HG02943 (cell line): Measurements from ENCODE around the gene FBXL5.
A peak's percentile ranks its signal among the peaks of the same experiment; 100 is the strongest.

Experiments
- ATAC-seq: cut with Tn5 transposase; IDR thresholded peaks from one replicate; pipeline ENCODE4 v1.9.1; 2021; ENCODE audit warnings: mild to moderate bottlenecking, low read depth, moderate library complexity; ENCODE audit not compliant: unreplicated experiment

Gene FBXL5

DNA sequence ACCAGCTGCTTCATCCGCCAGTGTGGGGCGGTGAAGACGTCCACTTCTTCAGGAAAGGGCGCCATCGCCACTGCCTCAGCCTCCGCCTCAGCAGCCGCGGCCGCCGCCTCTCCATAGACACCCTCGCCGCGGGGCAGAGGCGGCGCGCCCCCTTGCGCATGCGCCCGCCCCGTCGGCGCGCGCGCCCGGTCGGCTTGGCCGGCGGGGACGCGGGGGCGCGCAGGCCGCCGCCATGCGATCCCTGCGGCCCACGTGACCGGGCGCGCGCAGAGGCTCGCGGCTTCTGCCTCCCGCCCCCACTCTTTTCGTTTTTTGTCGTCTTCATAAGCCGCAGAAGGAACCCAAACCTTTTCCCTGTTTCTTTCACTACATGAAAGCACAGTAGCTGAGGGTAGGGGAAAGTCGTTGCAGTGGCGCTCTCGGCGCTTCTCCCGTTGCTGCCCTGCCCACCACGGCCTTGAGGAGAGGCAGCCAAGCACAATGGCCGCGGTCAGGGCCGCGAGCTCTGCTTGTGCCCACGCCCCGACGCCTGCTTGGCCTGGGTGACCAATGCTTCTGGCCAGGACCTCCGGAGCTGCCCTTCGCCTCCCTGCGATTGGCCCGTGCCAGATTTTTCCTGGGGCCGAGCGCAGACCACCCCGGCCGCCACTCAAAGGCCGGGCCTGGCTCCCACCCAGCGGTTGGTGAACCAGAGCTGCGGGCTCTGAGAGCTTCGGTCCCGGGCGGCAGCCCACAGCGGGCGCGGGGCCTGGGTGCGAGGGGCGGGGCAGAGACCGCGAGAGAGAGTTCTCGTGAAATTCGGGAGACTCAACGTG, at the start of gene FBXL5:
Gene FBXL5, minus strand, starts transcription at position 135 of the 815 bp plus-strand sequence. Its CDS starts 70 bp downstream, at position 65.
- peak; percentile 57 for ATAC-seq

- ATAC-seq = no peak
These were observed 49.0 kb upstream of the FBXL5 start for GRCh38 chr4:15704129-15704528.

DNA sequence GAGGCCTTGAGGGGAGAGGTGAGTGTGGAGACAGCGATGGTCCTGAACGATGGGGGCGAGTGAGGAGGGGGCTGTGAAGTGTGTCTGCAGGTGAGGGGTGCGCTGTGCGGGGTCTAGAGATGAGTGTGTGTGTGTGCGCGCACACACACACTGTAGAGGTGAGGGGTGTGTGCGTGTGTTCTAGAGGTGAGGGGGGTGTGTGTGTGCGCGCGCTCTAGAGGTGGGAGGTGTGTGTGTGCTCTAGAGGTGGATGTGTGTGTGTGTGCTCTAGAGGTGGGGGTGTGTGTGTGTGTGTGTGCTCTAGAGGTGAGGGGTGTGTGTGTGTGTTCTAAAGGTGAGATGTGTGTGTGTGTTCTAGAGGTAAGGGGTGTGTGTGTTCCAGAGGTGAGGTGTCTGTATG, 48.3 kb upstream of the FBXL5 start:
- no peak for ATAC-seq

DNA sequence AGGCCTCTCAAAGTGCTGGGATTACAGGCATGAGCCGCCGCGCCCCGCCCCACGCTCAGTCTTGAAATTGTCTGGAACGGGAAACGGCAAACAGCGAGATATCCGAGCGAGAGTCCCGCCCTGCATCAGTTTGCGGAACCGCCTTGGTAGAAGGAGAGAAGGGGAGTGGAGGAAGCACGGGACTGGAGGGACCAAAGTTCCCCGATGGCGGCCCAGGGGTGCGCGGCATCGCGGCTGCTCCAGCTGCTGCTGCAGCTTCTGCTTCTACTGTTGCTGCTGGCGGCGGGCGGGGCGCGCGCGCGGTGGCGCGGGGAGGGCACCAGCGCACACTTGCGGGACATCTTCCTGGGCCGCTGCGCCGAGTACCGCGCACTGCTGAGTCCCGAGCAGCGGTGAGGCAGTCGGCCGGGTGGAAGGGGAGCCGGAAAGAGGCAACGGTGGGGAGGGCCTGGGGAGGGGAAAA, 47.8 kb upstream of the FBXL5 start, which contains the start of gene BST1:
Gene BST1, plus strand, starts transcription at position 125 of the 463 bp plus-strand sequence. Its CDS starts 80 bp downstream, at position 205.
- no peak for ATAC-seq

DNA sequence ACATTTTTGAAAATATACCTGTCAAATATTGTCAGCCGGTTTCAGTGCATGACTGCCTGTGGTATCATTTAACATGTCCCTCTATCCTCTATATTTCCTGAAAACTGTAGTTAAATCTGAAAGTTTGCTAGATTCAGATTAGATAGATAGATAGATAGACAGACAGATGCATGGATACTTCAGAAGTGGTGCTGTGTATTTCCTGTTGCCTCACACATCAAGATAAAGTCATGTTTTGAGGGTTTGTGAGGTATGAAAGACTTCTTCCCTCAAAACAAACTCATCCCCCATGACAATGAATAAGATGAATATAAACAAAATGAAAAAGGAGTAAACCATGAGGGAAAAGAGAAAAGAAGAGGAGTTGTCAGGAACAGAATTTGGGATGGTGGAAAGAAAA, 41.7 kb upstream of the FBXL5 start:
- no peak for ATAC-seq

- ATAC-seq = no peak
These were observed 40.6 kb upstream of the FBXL5 start for GRCh38 chr4:15695729-15696128.

DNA sequence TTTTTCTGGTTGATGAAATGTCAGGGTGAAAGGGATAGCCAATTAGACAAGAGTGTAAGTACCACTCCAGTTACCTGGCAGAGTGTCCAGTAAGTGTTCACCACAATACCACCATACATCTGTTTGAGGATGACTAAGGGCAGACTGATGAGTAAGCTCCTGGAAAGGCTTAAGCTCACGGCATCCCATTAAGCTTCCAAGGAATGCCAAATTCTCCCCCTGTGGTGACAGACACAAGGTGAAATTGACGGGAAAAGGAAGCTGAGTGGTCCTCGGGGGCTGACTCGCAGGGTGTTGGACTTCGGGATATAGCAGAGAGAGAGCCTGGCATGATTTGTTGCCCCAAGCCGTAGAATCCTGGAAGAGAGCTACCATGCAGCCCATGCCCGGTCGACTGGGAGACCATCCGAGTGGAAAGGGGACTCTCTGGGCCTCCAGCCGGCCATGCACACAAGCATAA, 40.1 kb upstream of the FBXL5 start:
- ATAC-seq = no peak

DNA sequence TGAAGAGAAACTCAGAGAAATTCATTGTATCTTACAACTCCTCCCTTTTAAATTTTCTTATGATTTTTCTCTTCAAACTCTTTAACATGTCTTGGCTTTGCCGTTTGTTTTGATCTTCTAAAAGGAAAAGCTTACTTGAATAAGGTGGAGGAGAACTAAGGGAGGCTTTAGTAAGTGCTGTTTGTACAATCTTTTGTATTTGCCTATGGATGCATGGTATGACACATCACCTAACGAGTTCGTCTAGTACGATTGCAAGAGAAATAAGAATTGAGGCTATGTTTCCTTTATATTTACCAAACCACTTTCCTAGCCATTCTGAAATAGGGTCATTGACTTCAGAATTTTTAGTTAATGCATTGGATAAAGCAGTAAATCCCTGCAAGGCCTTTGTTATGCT, 39.3 kb upstream of the FBXL5 start:
- no peak for ATAC-seq

- no peak for ATAC-seq
These were observed 37.4 kb upstream of the FBXL5 start for GRCh38 chr4:15692602-15693001.

- ATAC-seq = no peak
These were observed 36.4 kb upstream of the FBXL5 start for GRCh38 chr4:15691346-15692135.

DNA sequence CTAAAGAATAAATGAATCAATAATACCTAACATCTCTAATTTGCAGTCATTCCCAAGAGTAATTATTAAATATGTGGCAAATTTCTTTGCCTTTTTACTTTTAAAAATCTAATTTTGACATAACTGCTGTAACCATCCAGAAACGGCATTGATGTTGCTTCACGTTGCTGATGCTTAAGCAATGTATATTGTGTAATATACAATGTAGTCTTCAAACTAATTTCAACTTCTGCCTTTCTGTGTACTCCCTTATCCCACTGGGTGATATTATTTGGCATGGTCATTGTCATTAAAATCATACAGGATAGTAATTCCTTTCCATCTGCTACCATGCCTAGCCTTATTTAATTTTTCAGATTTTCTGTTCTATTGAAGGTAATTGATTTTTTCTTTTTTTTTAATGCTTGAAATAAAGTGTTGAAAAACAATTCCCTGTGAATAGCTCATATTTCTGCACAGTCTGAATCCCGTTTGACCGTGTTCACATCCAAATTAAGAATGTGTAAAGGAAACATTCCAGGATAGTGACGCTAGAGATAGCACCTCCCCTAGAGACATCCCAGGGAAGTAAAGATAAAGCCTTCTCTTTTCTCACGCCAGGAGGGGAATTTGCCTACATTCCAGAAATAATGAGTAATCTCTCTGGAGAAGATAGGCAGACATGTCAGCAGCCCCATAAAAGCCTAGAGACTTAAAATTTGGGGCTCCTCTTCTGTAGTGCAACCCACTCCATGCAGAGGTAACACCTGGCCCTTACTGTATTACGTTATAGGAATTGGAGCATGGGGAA, 35.1 kb upstream of the FBXL5 start:
- no peak for ATAC-seq

- ATAC-seq = no peak
These were observed 34.4 kb upstream of the FBXL5 start for GRCh38 chr4:15689540-15689939.

- no peak for ATAC-seq
These were observed 32.9 kb upstream of the FBXL5 start for GRCh38 chr4:15688051-15688450.

DNA sequence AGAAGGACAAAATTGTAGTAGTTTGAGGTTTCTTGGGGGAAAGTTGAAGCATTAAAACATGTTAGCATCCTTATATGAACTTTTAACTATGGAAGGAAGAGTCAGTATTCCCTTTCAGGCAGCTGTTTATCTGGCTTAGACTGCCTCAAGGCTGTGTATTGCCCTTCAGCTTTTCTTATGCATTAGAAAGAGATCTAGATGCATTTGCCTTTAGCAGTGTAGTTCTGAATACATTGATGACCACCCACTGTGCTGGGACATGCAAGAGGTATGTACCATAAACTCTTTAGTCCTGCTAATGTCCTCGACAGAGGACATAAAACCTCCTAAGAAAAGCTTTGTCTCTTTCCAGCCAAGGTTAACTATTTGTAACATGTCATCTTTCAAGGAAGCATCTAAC, 29.3 kb upstream of the FBXL5 start:
- ATAC-seq = no peak

DNA sequence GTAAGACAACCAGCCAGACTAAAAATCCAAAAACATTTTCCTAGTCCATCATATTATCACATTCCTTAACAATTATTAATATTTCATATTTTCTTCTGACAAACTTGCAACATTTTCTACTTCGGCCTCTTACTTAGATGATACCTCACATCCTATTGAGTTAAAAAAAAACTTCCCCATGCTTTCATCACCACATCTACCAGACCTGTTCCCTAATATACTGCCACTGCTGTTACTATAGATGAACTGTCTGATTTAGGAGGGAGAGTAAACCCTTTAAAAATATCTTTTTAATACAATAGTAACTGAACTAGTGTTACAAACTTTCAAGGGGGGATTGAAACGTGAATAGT, 28.0 kb upstream of the FBXL5 start:
- no peak for ATAC-seq

GRCh38 chr4:15682242-15683142, 27.3 kb upstream of the FBXL5 start:
- peak; percentile 10 for ATAC-seq

- peak; percentile 86 for ATAC-seq
These were observed 26.4 kb upstream of the FBXL5 start, which contains the start of gene FAM200B for GRCh38 chr4:15681372-15682241. FAM200B (plus strand) TSS chr4:15681827; CDS start chr4:15686978, 5,151 bp downstream.

- no peak for ATAC-seq
These were observed 25.9 kb upstream of the FBXL5 start for GRCh38 chr4:15681067-15681371.

DNA sequence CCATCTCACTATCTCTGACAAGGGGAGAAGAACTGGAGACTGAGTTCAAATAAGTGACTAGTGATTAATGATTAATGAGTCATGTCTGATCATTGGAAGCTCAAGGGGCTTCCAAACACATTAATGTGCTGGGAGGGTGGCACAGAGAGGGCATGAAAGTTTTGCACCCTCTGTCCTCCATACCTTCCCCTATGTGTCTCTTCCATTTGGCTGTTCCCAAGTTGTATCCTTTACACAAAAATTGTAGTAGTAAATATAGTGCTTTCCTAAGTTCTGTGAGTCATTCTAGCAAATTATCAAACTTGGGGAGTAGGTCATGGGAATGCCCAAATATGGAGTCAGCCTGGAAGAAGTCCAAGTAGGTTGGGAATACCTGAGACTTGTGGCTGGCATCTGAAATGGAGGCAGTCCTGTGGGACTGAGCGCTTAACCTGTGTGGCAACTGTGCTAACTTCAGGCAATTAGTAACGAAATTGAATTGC, 22.4 kb upstream of the FBXL5 start:
- no peak for ATAC-seq
